NCI-H1417 (cell line): Measurements from ENCODE around the gene TEX13A.

Experiments
- DNase-seq, 3 experiments: peaks; one replicate each; lab custom pipeline; 2025; lab: John Stamatoyannopoulos, UW

Gene TEX13A

DNA sequence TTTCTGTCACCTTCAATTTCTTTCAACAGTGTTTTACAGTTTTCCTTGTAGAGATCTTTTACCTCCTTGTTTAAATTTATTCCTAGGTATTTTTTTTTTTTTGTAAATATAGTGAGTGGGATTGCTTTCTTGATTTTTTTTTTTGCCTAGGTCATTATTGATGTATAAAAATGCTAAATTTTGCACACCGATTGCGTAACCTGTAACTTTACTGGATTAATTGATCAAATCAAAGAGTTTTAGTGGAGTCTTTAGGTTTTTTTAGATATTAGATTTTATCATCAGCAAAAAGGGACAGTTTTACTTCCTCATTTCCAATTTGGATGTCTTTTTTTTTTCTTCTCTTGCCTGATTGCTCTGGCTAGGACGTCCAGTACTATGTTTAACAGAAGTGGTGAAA is 40.9 kb downstream of the TEX13A start:
- DNase-seq: no peak

DNA sequence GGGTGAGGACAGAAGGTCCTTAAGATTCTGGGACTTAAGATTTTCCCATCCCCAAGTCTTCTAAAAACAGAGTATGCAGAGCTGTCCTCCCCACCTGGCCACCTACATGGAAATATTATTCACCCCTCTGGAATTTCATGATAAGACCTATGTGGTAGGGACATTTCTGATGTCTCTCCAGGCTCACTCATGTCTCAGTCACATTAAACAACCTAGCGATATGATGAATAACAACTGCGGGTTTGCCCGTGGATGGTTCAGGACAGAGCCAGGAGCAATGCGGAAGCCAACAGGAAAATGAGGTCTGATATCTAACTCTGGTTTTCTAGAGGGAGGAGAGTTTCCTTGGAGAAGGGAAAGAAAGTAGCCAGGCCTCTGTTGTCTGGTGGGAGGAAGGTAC is 47.4 kb downstream of the TEX13A start:
- no peak for DNase-seq
